ENCODE results near the gene ROR2.

Gene ROR2

DNA sequence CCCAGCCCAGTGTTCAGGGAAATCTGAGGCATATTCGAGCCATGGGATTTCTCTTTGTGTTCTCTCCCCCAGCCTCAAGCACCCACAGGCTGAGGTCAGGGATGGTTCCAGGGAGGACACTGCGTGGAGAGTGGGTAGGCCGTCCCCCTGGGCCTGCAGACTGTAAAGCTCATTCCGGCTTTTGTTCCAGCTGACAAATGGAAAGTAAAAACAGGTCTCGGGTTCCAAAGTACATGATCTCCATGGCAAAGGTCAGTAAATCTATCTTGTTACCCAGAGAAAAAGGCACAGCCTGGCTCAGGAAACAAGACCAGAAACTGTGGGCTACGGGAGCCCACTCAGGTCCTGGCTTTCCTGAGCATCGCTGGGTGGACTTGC lies 116.2 kb downstream of the ROR2 start:
- no peak for DNase-seq (ENCODE audit: low read depth, low spot score)
- no peak overlapping the region for H3K4me3 ChIP-seq
- H3K9ac ChIP-seq (ENCODE audit: insufficient read length) = no peak overlapping the region
- H3K9me3 ChIP-seq (ENCODE audit: low read depth, low read length) = no peaks in the 10 kb centered on the region
- TF ChIP-seq POLR2AphosphoS5 (IDR thresholded peaks at IDR 0.05; ENCODE audit: borderline replicate concordance, low read depth, low read length) = no peak
- no peak for TF ChIP-seq EZH2 (IDR thresholded peaks at IDR 0.05)
- TF ChIP-seq FOXP2 (optimal IDR thresholded peaks at IDR 0.05; ENCODE audit: control extremely low read depth, extremely low read length, insufficient read depth) = no peak
- no peak overlapping the region for H3K27ac ChIP-seq
- no peaks in the 10 kb centered on the region for H3K36me3 ChIP-seq (ENCODE audit: insufficient read depth, low read length)

DNA sequence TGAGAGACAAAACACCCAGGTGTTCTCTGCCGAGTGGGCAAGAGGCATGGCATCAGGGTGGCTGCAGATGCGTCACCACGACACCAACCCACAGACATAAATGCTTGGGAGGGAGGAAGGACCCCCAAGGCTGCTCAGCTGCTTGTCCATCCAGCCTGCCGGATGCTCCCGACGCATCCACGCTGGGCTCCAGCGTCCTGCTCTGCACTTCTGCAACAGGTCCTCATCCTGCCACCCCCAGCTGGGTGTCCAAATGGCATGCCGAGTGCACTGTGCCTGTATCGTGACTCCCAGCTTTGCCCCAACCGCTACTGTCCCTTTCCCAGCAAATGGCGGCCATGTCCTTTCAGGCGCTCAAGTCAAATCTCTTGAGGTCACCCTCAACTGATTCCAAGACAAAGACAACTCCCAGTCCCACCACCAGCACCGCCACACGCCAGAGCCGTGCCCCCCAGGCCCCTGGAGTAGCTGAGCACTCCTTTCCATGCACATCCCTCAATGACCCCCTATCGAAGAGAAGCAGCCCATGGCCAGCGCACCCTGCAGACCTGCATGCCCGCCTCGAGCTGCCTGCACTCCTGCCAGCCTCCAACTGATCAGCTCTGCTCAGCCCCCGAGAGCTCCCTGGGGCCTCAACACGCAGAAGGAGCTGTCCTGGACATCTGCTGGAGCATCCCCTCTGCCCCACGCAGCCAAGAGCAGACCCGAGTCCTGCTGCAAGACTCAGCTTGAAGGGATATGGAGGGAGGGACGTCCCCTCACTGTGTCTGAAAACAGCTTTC lies 116.7 kb downstream of the ROR2 start:
- no peak for TF ChIP-seq POLR2AphosphoS5 (IDR thresholded peaks at IDR 0.05; ENCODE audit: borderline replicate concordance, low read depth, low read length)
- TF ChIP-seq FOXP2 (optimal IDR thresholded peaks at IDR 0.05; ENCODE audit: control extremely low read depth, extremely low read length, insufficient read depth) = no peak
- TF ChIP-seq EZH2 (IDR thresholded peaks at IDR 0.05) = no peak
- no peak for DNase-seq (ENCODE audit: low read depth, low spot score)
- H3K36me3 ChIP-seq (ENCODE audit: insufficient read depth, low read length) = no peaks in the 10 kb centered on the region
- no peak overlapping the region for H3K9ac ChIP-seq (ENCODE audit: insufficient read length)
- H3K9me3 ChIP-seq (ENCODE audit: low read depth, low read length) = no peaks in the 10 kb centered on the region
- no peak overlapping the region for H3K4me3 ChIP-seq
- no peak overlapping the region for H3K27ac ChIP-seq

DNA sequence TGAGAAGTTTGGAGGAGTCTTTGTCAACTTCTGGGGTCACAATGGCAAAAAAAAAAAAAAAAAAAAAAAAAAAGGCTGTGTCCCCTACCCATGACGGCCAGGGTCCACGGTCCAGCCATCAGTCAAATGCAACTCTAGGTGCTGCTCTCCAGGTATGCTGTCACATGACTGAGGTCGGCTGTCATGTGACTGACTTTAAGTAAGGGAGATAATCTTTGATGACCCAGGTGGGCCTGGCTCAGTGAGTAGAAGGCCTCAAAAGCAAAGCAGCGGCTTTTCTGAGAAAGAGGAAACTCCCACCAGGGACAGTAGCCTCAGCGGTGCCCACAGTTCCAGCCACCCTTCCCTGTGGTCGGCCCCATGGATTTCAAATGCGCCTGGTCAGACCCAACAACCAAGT lies 117.7 kb downstream of the ROR2 start:
- Histone ChIP-seq H3K4me3 (no peak overlapping the region), H3K9ac (ENCODE audit: insufficient read length) (no peak overlapping the region), H3K27ac (no peak overlapping the region), H3K36me3 (ENCODE audit: insufficient read depth, low read length) (no peaks in the 10 kb centered on the region), H3K9me3 (ENCODE audit: low read depth, low read length) (no peaks in the 10 kb centered on the region)
- no peak for DNase-seq (ENCODE audit: low read depth, low spot score)
- TF ChIP-seq EZH2 (IDR thresholded peaks at IDR 0.05) (no peak), POLR2AphosphoS5 (IDR thresholded peaks at IDR 0.05; ENCODE audit: borderline replicate concordance, low read depth, low read length) (no peak), FOXP2 (optimal IDR thresholded peaks at IDR 0.05; ENCODE audit: control extremely low read depth, extremely low read length, insufficient read depth) (no peak)

DNA sequence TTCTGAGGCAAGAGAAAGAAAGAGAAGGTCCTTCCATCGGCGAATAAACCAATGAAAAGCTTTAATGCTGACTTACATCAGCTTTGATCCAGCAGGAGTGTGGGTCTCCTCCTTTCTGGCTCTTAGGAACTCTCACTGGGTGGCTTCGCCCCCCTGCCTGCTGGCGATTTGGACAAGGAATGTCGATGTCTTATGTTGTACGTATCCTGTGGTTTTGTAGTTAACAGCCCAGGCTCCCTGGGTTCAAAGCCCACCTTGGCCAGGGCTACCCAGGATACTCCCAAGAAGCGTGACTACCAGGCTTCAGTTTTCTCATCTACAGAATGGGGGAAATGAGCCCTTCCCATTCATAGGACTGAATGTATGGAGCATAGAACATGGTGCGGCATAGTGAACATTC lies 124.2 kb downstream of the ROR2 start:
- no peak overlapping the region for H3K27ac ChIP-seq
- H3K9ac ChIP-seq (ENCODE audit: insufficient read length) = no peak overlapping the region
- no peak for DNase-seq (ENCODE audit: low read depth, low spot score)
- H3K9me3 ChIP-seq (ENCODE audit: low read depth, low read length) = no peaks in the 10 kb centered on the region
- no peak overlapping the region for H3K4me3 ChIP-seq
- no peak for TF ChIP-seq POLR2AphosphoS5 (IDR thresholded peaks at IDR 0.05; ENCODE audit: borderline replicate concordance, low read depth, low read length)
- no peak for TF ChIP-seq EZH2 (IDR thresholded peaks at IDR 0.05)
- TF ChIP-seq FOXP2 (optimal IDR thresholded peaks at IDR 0.05; ENCODE audit: control extremely low read depth, extremely low read length, insufficient read depth) = no peak
- no peaks in the 10 kb centered on the region for H3K36me3 ChIP-seq (ENCODE audit: insufficient read depth, low read length)

DNA sequence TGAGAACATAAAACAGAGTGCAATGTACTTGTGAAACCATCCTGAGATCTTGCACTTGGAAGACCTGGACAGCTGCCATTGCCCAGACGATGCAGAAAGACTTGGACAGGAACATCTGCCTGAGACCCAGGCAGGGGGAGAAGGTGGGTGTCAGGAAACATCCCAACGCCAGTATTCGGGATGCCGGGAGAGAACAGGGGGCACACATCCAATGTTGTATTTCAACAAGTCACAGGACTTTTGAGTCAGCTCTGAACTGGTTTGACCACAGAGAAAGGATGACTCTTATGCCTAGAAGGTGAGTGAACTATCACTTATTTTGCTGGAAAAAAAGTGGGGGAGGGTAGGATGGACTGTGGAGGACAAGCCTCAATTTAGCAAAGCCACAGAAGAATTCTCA lies 124.6 kb downstream of the ROR2 start:
- Histone ChIP-seq H3K4me3 (no peak overlapping the region), H3K36me3 (ENCODE audit: insufficient read depth, low read length) (no peaks in the 10 kb centered on the region), H3K9me3 (ENCODE audit: low read depth, low read length) (no peaks in the 10 kb centered on the region), H3K9ac (ENCODE audit: insufficient read length) (no peak overlapping the region), H3K27ac (no peak overlapping the region)
- DNase-seq (ENCODE audit: low read depth, low spot score) = no peak
- no peak for TF ChIP-seq POLR2AphosphoS5 (IDR thresholded peaks at IDR 0.05; ENCODE audit: borderline replicate concordance, low read depth, low read length)
- TF ChIP-seq EZH2 (IDR thresholded peaks at IDR 0.05) = no peak
- no peak for TF ChIP-seq FOXP2 (optimal IDR thresholded peaks at IDR 0.05; ENCODE audit: control extremely low read depth, extremely low read length, insufficient read depth)

DNA sequence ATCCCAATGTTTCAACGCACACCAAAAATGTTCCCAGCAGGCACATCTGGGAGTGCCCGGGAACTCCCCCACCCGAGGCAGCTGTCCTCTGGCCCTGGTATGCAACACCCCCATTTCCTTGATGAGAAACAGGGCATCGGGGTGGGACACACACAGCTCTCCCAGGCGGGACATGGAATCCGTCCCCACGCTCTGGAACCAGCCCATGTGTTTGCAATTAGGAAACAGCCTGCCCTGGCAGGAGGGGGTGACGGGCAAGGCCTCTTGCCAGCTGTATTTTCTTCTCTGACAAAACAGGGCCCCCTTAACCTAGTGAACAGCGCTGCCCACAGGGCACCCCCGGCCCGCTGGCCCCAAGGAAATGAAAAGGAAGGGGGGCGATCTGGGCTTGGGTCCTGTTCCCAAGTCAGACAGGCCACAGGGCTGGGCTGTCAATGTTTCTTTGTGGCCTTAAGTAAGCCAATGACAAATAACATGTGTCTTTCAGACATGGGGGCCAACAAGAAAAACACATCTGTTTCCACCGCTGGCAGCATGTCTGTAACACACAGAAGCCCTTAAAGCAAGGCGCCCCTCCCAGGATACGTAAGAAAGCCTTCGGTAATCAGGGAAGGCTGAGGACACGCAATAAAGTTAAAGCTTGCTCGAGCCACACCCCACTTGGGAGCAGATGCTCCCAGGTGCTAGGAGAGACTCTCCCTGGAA lies 125.3 kb downstream of the ROR2 start:
- Histone ChIP-seq H3K9ac (ENCODE audit: insufficient read length) (no peak overlapping the region), H3K27ac (no peak overlapping the region), H3K4me3 (no peak overlapping the region), H3K36me3 (ENCODE audit: insufficient read depth, low read length) (no peaks in the 10 kb centered on the region), H3K9me3 (ENCODE audit: low read depth, low read length) (no peaks in the 10 kb centered on the region)
- DNase-seq (ENCODE audit: low read depth, low spot score) = no peak
- no peak for TF ChIP-seq POLR2AphosphoS5 (IDR thresholded peaks at IDR 0.05; ENCODE audit: borderline replicate concordance, low read depth, low read length)
- TF ChIP-seq EZH2 (IDR thresholded peaks at IDR 0.05) = no peak
- TF ChIP-seq FOXP2 (optimal IDR thresholded peaks at IDR 0.05; ENCODE audit: control extremely low read depth, extremely low read length, insufficient read depth) = no peak

DNA sequence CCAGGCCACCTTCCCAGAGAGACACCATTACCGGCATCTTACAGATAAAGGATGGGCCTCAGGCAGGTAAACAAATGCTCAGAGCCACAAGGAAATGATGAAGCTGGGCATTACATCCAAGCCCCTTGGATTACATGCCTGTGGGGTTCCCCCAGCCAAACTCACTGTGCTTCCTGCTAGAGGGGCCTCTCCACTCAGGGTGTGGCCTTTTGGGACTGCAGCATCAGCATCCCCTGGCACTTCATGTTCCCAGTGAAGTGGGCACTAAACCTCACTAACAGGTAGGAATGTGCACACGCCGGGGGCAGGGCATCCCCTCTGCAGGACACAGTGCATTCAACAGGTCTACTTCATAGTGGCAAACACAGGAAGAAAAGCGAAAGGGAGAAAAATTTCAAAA lies 125.9 kb downstream of the ROR2 start:
- no peaks in the 10 kb centered on the region for H3K36me3 ChIP-seq (ENCODE audit: insufficient read depth, low read length)
- no peak overlapping the region for H3K4me3 ChIP-seq
- H3K9ac ChIP-seq (ENCODE audit: insufficient read length) = no peak overlapping the region
- TF ChIP-seq EZH2 (IDR thresholded peaks at IDR 0.05) (no peak), FOXP2 (optimal IDR thresholded peaks at IDR 0.05; ENCODE audit: control extremely low read depth, extremely low read length, insufficient read depth) (no peak), POLR2AphosphoS5 (IDR thresholded peaks at IDR 0.05; ENCODE audit: borderline replicate concordance, low read depth, low read length) (no peak)
- DNase-seq (ENCODE audit: low read depth, low spot score) = no peak
- H3K9me3 ChIP-seq (ENCODE audit: low read depth, low read length) = no peaks in the 10 kb centered on the region
- H3K27ac ChIP-seq = no peak overlapping the region

DNA sequence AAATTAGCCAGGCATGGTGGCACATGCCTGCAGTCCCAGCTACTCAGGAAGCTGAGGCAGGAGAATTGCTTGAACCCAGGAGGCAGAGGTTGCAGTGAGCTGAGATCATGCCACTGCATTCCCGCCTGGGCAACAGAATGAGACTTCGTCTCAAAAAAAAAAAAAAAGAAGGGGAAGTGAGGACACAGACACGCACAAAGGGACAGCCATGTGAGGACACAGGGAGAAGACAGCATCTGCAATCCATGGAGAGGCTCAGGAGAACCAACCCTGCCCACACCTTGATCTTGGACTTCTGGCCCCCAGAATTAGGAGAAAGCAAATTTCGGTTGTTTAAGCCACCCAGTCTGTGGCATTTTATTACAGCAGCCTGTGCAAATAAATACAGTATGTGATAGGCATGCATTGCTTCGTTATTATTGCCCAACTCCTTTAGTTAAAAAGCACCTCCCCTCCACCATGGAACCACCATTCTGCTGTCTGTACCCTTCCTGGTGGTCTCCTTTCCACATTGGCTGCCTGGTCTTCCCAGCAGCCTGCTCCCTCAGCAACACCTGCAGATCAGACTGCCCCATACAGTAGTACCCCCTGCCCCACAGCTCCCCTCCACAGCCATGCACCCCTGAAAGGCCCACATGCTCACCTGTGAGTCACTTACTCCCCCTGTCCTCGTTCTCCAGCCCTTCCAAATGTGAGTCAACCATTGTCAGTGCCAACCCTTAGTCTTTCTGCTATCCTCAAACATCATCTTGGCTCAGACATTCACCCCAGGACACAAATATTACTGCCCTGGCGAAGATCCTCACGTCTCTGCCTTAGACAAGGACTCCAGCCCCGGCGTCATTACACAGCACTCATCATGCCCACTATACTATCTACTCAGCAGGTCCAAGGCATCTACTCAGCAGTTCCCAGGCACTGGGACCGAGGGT lies 128.8 kb downstream of the ROR2 start:
- TF ChIP-seq EZH2 (IDR thresholded peaks at IDR 0.05) = no peak
- TF ChIP-seq FOXP2 (optimal IDR thresholded peaks at IDR 0.05; ENCODE audit: control extremely low read depth, extremely low read length, insufficient read depth) = no peak
- TF ChIP-seq POLR2AphosphoS5 (IDR thresholded peaks at IDR 0.05; ENCODE audit: borderline replicate concordance, low read depth, low read length) = no peak
- H3K9me3 ChIP-seq (ENCODE audit: low read depth, low read length) = no peaks in the 10 kb centered on the region
- H3K27ac ChIP-seq = no peak overlapping the region
- H3K4me3 ChIP-seq = no peak overlapping the region
- H3K9ac ChIP-seq (ENCODE audit: insufficient read length) = no peak overlapping the region
- DNase-seq (ENCODE audit: low read depth, low spot score) = no peak
- H3K36me3 ChIP-seq (ENCODE audit: insufficient read depth, low read length) = no peaks in the 10 kb centered on the region

All from SK-N-MC (cell line).